HG03378 (cell line): Measurements from ENCODE around the gene ADAM23.

Experiments
- ATAC-seq: cut with Tn5 transposase; IDR thresholded peaks from one replicate; pipeline ENCODE4 v1.9.1; 2021; ENCODE audit warnings: mild to moderate bottlenecking, moderate library complexity; ENCODE audit not compliant: unreplicated experiment

ADAM23 gene

DNA sequence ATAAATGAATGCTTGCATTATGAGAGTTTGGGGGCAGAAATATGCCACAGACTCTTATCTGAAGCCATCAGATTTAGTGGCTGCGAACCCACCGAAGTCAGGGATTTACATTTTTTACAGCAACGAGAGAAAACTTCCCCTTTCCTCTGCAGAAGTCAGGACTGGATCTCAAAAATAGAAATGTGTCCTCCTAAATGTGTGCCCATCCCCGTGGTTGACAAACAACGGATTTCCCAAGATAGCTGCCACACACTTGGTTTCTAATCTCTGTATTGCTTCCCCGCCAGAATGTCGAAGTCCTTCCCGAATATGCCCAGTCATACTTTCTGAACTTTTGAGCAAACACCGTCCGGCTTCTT, 879 bp upstream of the ADAM23 start:
- ATAC-seq: no peak

DNA sequence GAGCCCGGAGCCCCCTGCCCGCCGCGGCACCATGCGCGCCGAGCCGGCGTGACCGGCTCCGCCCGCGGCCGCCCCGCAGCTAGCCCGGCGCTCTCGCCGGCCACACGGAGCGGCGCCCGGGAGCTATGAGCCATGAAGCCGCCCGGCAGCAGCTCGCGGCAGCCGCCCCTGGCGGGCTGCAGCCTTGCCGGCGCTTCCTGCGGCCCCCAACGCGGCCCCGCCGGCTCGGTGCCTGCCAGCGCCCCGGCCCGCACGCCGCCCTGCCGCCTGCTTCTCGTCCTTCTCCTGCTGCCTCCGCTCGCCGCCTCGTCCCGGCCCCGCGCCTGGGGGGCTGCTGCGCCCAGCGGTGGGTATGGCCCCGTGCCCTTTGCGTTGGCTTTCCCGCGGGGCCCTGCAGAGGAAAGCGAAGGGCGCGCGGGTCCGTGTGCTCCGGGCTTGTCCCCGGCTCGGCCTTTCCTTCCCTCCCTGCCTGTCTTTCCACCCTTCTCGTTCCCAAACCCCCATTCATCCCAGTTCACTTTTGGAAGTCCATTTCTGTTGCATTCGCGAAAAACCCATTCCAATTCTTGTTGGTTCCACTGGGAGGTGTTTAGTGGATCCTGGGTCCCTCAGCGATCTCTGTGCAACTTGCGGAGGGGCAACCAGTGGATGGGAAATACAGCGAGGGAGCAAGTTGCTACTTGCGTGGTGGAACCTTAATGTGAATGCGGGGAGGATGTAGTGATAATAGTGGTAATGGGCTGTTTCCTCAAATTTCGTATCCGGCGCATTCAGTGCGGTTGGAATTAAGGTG, 599 bp downstream of the ADAM23 start:
- ATAC-seq: no peak

DNA sequence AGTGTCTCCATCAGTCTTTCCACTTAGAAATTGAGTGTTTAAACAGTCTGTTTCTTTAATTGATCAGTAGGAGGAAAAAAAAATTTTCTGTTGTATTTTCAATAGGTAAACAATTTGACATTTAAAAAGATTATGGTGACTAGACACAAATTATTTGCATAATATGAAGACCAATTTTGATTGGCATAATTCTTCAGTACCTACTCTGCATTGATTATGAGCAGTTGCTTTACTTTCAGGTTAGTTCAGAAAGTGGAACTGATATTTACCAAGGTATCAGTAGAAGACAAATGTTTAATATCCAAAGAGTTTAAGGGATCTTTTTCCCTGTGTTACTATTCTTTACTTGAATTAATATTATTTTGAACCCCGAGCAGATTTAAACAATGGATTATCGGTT, 2.6 kb downstream of the ADAM23 start:
- ATAC-seq: no peak

DNA sequence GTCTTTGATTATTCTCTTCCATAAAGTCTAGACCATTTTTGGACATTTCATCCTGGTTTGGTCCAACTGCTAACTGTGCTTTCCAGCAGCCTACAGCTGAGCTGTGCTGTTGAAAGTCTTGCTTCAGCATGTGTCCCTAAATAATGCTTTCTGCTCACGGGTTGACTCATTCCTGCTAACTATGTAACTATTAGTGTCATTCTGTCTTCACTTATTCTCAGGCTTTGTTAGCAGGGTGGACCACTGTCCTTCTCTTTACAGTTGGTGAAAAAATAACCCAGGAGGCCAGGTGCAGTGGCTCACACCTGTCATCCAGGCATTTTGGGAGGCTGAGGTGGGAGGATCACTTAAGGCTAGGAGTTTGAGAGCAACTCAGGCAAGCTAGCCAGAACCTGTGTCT, 8.9 kb downstream of the ADAM23 start:
- ATAC-seq: peak; percentile 52

DNA sequence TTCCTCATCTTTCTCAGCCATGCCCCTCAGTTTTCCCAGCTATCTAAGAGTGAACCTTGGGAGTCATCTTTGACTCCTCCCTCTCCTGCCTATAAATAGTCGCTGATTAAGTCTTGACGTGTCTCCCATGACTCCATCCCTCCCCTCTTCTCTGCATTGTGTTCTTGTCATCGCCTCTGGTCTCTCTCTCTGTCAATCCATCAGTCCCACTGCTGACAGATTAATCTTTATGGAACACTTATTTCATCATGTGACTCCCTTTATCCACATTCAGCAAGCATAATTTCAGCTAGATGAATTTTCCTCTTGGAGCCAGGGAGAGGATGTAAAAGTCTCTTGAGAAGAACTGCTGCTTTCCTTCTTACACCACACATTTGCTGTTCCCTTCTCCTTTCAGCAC, 9.4 kb downstream of the ADAM23 start:
- ATAC-seq: no peak

DNA sequence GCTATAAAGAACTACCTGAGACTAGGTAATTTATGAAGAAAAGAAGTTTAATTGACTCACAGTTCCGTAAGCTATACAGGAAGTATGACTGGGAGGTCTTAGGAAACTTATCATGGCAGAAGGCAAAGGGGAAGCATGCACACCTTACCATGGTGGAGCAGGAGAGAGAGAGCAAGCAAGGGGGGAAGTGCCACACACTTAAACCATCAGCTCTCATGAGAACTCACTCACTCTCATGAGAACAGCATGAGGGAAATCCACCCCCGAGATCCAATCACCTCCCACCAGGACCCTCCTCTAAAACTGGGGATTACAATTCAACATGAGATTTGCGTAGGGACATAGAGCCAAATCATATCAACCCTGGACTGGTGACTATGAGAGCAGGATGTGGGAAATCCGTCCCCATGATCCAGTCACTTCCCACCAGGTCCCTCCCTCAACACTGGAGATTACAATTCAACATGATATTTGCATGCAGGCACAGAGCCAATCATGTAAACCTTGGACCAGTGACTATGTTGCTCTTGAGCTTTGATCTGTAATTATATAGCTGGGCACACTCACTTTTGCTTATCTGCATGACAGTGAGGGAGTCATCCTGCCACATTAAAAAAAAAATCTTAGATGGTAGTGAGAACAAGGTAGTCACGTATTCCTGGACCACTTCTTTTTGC, 12.9 kb downstream of the ADAM23 start:
- no peak for ATAC-seq

DNA sequence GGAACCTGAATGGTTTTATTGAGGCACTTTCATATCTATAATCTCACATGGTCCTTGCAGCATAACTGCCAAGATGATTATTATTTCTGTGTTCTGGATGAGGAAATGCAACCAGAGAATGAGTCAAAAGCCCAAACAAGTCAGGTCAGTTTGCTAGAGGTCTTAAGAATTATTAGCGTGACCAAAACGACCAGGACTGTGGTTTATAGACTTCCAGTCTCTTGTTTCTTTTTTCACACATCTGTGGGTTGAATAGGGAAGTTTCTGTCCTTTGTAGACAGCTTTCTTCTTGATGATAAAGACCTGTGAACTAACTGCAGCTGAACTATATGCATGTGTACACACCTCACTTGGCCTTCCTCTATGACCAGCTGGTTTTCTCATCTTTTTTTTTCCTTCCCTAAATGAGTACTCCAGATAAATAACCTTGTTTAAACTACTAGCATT, 13.9 kb downstream of the ADAM23 start:
- ATAC-seq: peak; percentile 92

DNA sequence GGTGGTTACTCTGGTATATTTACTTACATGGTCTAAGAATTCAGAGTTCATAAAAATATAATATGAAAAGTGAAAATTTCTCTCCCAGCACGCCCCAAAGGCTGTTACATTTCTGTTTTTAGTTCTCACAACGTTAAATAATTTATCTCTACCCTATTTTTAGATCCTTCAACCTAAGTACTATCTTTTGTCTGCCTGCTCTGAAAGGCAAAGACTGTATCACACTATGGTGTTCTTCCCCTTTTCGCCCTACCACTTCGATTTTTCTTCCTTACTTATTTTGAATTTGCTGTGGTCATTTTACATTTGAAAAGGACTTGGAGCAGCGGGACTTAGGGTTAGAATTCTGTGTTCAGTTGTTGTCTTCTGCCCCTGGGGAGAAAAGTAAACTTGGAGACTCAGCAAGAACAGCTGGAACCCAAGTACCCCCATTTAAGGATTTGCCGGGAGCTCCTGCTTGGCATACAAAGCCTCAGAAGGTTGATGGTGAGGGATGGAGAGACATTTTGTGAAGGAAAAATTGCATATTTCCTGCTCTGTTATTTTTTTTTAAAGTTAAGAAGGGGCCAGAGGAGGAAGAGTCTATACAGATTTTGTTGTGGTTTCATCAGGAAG, 19.0 kb downstream of the ADAM23 start:
- no peak for ATAC-seq

DNA sequence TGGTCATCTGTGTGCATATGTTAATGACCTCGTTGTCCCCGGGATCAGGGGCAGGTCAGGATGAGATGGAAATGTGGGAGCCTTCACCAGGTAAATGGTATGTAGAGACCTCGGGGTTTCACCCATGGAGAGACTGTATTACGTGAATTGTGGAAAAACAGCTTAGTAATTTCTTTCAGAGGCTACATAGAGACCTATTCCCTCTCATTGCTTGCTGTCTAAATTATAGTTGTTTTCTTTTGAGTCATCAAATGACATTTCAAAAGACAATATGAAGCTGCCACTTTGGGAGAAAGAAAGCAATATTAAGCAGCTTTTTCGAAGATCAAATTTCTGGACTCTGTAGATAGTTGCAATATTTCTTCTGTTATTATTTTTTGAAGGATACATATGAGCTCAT, 20.4 kb downstream of the ADAM23 start:
- no peak for ATAC-seq

DNA sequence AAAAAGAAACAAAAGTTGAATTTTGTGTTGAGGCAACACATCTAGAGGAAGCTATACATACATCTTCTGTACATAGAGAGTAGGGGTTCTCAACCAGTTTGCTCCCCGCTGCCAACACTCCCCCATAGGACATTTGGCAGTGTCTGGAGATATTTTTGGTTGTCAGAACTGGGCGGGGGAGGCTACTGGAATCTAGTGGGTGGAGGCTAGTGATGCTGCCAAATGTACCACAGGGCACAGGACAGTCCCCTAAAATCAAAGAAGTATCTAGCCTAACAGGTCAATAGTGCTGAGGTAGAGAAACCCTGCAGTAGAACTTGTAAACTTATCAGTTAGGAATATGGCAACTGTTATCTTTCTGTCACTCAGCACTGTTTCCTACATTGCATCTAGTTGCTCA, 21.3 kb downstream of the ADAM23 start:
- ATAC-seq: no peak

DNA sequence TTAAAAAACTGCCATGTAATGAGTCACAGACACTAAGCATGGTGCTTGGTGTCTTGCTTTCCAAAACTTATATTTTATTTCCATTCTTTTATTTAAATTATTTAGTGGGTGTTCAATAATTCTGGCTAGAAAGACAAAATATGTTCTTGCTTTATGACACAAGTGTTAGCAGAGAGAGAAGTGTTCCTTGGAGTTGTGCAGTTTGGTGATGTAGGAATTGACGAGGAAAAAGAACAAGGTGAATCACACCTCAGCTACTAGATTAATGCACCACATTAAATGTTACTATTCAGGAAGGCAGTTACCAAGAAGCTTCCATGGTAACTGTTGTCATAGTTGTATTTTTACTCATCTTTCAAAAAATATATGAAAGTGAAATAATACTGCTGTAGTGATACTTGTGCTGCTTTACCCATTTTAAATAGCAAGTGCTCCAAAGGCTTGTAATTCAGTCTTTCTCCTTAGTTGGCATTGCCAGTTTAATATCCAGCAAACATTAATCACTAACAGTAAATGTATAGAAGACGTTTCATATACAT, 28.3 kb downstream of the ADAM23 start:
- ATAC-seq: no peak

DNA sequence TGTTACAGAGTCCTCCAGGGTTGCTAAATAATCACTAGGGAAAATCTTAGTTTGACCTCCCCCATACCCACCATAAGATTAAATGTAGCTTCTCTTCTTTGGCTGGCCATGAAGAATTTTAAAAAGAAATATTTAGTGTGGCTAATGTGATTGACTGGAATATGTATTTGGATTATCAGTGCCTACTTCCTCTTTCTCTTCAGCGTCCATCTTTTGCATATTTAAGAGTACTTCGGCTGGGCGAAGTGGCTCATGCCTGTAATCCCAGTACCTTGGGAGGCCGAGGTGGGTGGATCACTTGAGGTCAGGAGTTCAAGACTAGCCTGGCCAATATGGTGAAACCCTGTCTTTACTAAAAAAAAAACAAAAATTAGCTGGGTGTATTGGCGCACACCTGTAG, 28.8 kb downstream of the ADAM23 start:
- no peak for ATAC-seq

DNA sequence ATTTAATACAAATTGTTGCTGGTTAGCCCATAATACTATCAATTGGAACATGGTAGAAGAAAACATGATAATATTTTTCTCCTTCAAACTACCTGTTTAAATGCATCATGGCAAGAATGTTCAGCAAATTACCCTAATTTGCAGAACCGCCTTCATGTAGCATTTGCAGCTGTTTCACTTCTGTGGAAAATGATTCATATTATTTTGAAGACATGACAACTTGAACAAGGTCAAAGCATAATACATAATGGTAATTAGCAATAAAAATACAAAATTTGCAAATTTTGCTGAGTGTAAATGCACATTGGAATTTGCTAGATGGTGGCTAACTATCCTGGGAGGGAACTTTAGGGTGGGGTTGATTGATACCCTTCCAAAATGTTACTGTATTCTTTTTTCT, 30.8 kb downstream of the ADAM23 start:
- ATAC-seq: no peak

DNA sequence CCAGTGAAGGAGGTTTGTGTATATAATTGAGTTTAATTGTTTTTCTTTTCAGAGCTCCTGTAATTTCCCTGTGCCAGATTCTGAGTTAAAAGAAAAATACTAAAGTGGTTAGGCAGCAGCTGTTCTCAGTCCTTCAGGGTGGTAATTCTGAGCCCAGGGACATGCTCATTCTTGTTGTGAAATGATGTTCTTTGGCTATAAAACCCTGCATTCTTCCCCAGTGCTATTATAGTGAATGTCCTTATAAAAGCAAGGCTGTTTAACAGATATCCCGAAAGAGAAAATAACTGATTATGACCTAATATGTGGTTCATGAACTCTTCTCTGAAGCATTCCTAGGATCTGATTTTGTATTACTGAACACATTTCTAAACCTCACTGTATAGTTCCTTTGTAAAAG, 34.0 kb downstream of the ADAM23 start:
- no peak for ATAC-seq

DNA sequence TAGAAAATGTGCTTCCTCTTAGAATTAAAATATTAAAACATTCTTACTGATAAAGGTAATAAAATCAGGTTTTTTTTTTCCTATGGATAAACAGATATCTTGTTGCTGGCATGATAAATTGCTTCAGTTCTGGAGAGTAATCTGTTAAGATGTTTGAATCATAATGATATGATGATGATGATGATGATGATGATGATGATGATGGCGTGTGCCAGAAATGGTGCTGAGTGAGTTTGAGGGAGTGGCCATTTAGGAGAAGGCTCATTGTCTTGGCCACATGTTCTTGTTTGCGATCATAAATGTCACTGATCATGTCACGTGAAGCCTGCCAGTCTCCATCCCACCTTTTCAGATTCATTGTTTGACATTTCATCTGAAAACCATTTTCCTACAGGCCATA, 35.0 kb downstream of the ADAM23 start:
- ATAC-seq: no peak

DNA sequence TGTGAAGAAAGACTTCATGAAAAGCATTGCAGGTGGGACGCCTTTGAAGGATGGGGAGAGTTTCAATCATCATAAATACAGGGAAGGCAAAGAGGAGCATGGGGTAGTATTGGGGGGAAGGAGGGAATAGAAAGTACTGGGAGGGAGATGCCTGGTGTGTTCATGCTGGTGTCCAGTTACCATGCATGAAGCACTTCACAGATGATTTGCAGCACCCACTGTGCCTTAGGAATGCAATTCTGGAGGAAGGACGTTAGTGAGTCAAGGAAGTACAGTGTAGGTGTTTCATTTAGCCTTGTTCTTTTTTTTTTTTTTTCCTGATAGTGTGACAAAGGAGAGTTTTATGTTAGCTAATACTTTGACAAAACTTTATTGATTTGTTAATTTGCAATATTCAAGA, 36.8 kb downstream of the ADAM23 start:
- ATAC-seq: no peak

DNA sequence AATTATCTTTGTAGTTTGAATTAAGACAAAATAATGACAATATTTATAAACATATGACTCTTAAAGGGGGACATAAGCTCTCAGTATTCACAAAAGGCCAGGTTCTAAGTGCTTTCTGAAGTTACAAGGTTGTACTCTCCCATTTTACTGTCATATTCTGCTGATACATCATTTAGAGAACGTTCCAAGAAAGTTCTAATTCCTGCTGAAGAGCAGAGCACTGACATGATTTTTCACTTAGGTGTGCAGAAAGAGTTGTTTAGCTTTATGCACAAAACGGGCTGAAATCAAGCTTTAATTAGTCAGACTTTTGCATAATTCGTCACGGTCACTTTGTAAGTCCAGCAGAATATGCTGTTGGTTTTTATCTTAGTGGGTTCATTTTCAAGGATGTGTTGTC, 37.3 kb downstream of the ADAM23 start:
- no peak for ATAC-seq

DNA sequence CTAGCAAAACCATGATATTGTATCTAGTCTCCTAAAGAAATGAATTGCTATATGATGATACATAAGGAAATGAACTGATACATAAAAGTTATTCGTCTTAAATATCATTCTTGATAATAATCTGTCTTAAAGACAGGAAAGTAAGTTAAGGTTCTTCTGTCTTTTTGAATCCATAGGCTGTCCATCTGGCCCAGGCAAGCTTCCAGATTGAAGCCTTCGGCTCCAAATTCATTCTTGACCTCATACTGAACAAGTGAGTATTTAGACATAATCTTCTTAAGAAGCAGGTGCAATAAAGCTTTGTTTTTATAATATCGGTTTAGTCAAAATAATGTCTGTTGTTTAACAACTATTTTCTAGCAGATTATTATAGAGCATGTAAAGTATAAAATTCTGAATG, 37.7 kb downstream of the ADAM23 start:
- ATAC-seq: no peak

DNA sequence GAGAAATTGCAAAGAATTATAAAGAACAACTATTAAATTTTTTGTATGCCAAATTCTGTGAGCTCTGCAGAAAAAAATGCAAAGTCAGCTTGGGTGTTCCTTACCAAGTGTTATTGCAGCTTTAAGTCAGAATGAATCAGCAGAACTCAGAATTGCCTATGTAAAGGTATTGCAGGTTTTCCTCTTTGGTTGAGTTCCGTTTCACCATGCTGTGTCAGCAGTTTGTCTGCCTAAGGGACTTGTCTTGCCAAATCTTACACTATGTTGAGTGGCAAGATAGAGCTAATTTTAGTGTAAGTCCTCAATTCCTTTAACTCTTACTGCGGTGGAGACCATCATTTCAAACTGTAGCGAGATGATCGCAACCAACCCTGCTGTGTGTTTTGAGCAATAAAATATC, 38.8 kb downstream of the ADAM23 start:
- no peak for ATAC-seq

DNA sequence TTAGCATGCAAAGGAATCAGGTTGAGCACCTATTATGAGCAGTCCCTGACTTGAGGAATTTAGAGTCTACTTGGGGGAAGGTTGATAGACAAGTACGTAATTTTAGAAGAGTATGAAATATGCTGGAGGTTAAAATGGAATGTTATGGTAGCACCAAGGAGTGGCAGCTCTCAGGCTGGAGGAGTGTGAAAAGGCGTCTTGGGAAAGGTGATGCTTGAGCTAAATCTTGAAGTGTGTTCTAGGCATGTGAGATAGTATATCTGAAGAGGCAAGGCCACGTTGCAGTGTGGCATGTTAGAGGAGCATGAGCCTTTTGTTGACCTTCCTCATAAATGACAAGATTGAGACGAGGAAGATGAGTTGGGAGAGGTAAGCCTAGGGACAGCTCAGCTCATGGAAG, 39.3 kb downstream of the ADAM23 start:
- ATAC-seq: no peak

DNA sequence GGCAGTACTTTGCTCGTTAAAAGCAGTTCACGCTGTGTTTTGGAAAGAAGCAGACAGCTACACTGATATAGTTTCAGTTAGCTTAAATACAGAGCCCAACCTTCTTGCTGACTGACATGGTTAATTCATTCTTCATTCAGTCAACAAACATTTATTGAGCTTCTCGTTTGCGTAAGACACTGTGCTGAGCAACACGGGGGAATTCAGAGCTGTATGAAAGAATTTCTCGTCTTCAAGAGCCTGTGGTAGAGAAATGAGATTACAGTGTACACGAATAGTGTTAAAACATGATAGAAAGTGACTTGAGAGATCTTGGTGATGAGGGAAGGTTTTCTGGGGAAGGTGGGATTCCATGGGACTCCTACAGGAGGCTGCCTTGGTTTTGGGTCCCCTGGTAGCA, 44.7 kb downstream of the ADAM23 start:
- no peak for ATAC-seq

DNA sequence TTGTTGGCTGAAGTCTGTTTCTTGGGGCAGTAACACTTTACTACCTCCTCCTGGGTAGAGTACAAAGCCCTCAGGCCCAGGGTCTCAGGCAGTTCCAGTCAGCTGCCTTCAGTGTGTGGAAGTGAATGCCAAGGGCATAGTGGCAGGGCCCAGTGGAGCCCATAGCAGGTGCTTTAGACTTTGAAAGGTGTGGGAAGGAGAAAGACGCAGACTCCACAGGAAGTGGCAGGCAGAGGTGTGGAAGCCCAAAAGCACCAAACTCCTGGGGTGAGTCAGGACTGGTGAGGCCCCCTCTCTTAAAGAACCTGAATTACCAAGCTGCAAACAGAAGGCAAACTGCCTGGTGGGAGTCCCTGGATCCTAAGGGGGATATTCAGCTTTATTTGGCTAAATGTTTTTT, 45.3 kb downstream of the ADAM23 start:
- ATAC-seq: no peak
